ENCODE results near the gene MNX1. TPM values are rescaled to one million over a fixed set of nuclear protein-coding genes. Genes with fewer than 3 reads are reported as not detected.

The MNX1 gene
- total and polyA plus RNA-seq, 9 of the 15 experiments (the other 6 are each of a cell fraction or from before 2014, with no cell fraction given) = 0.15 to 8.0 (median 1.4) TPM

DNA sequence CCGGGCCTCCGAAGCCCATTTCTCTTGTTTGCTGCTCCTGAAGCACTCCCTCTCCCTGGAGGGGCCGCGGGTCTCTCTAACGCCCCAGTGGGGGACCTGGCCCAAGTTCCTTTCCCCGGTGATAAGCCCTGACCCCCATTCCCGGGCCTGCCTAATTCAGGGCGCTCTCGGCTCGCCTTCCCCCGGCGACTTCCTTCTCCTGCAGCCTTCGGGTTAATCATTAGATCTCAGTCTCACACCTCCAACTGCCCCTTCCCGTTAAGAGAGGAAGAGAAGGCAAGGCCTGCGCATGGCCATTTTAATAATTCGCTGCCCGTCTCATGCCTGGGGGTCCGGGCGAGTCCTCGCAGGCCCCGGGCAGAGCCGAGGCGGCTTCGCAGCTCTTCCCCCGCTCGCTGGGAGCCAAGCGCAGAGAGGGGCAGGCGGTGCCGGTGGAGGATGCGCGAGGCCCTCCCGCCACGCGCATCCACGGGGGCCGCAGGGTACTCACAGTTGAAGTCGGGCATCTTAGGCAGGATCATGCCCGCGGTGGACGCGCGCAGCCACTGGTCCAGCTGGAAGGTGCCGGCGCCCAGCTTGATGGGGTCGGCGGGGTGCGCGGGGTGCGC is 1.2 kb downstream of the MNX1 start (continued):
- TF ChIP-seq ZNF347 (CRISPR knock-in tag; IDR thresholded peaks at IDR 0.05; ENCODE audit: low read depth) (no peak), KDM5B (IDR thresholded peaks at IDR 0.05; ENCODE audit: insufficient replicate concordance, low read depth, low read length) (peak; percentile 24), MTA3 (IDR thresholded peaks at IDR 0.05; ENCODE audit: borderline replicate concordance) (peak; percentile 34; the same call in 1 of the 2 replicates), SMAD4 (CRISPR knock-in tag; conservative IDR thresholded peaks at IDR 0.05) (peak; percentile 25; the same call in 1 of the 2 replicates), SMARCC2 (IDR thresholded peaks at IDR 0.05; ENCODE audit: low read depth) (no peak), SRSF7 (optimal IDR thresholded peaks at IDR 0.05; ENCODE audit: low read depth, low read length) (no peak), CXXC5 (CRISPR knock-in tag; IDR thresholded peaks at IDR 0.05) (no peak), NR4A1 (CRISPR knock-in tag; IDR thresholded peaks at IDR 0.05) (no peak), NR4A1 (tag; IDR thresholded peaks at IDR 0.05) (no peak), KLF10 (CRISPR knock-in tag; IDR thresholded peaks at IDR 0.05) (no peak), NCOA1 (IDR thresholded peaks at IDR 0.05; ENCODE audit: low read depth) (no peak), ARID2 (IDR thresholded peaks at IDR 0.05) (no peak), NCOA4 (IDR thresholded peaks at IDR 0.05; ENCODE audit: partially characterized antibody) (no peak), HNRNPL (IDR thresholded peaks at IDR 0.05; ENCODE audit: low read depth, low read length) (peak; percentile 53; the same call in 1 of the 2 replicates), JUND (IDR thresholded peaks at IDR 0.05; ENCODE audit: borderline replicate concordance, low read depth, low read length) (no peak), JUND (tag; IDR thresholded peaks at IDR 0.05; ENCODE audit: borderline replicate concordance, low read depth, low read length) (no peak), GATA2 (CRISPR knock-in tag; IDR thresholded peaks at IDR 0.05) (peak; percentile 43; the same call in 1 of the 2 replicates)
- TF ChIP-seq, protein P1, sequence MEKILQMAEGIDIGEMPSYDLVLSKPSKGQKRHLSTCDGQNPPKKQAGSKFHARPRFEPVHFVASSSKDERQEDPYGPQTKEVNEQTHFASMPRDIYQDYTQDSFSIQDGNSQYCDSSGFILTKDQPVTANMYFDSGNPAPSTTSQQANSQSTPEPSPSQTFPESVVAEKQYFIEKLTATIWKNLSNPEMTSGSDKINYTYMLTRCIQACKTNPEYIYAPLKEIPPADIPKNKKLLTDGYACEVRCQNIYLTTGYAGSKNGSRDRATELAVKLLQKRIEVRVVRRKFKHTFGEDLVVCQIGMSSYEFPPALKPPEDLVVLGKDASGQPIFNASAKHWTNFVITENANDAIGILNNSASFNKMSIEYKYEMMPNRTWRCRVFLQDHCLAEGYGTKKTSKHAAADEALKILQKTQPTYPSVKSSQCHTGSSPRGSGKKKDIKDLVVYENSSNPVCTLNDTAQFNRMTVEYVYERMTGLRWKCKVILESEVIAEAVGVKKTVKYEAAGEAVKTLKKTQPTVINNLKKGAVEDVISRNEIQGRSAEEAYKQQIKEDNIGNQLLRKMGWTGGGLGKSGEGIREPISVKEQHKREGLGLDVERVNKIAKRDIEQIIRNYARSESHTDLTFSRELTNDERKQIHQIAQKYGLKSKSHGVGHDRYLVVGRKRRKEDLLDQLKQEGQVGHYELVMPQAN (IDR thresholded peaks at IDR 0.05; ENCODE audit: borderline replicate concordance) = no peak
- TF ChIP-seq, protein P2, sequence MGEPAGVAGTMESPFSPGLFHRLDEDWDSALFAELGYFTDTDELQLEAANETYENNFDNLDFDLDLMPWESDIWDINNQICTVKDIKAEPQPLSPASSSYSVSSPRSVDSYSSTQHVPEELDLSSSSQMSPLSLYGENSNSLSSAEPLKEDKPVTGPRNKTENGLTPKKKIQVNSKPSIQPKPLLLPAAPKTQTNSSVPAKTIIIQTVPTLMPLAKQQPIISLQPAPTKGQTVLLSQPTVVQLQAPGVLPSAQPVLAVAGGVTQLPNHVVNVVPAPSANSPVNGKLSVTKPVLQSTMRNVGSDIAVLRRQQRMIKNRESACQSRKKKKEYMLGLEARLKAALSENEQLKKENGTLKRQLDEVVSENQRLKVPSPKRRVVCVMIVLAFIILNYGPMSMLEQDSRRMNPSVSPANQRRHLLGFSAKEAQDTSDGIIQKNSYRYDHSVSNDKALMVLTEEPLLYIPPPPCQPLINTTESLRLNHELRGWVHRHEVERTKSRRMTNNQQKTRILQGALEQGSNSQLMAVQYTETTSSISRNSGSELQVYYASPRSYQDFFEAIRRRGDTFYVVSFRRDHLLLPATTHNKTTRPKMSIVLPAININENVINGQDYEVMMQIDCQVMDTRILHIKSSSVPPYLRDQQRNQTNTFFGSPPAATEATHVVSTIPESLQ (CRISPR knock-in tag; IDR thresholded peaks at IDR 0.05) = no peak
